ENCODE measurements around the gene FXYD6. TPM values are rescaled to one million over a fixed set of nuclear protein-coding genes. Genes with fewer than 3 reads are reported as not detected.

Gene FXYD6
- total RNA-seq, 1 donor from 2014 or later: 95.6 TPM

DNA sequence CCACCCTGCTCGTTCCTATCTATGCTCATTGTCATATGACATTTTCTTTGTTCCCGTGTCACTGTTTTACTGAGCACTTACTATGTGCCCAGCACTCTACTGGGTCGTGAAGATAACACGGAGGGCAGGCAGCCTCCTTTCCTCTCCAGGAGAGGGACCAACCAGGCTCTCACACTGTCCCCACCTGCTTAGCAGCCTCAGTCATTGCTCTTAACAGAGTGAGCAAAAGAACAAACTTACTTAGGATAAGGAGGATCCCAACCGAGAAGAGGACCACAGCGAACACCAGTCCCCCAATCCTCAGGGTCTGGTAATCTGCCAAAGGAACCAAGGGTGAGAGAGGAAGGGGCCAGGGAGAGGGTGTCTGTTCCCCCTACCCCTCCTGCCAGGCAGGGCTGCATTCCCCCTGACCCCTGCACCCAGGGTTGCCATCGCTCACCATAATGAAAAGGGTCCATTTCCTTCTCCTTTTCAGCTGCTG is 34.9 kb downstream of the FXYD6 start:
- H2AFZ ChIP-seq (replicated peaks): no peak overlapping the region
- Mint-ChIP-seq H3K36me3 (peaks cover 8% of the 10 kb centered on the region), H3K27ac (no peak overlapping the region), H3K4me1 (peaks cover 10% of the 10 kb centered on the region), H3K27me3 (ENCODE audit: insufficient read depth, low read depth) (no peaks in the 10 kb centered on the region), H3K4me3 (no peak overlapping the region), H3K9me3 (no peaks in the 10 kb centered on the region)
- H3K27me3 ChIP-seq: no peaks in the 10 kb centered on the region
- no peak overlapping the region for H3K9ac ChIP-seq
- no peak overlapping the region for H3K4me2 ChIP-seq
- no peak for DNase-seq (ENCODE audit: low spot score)
- TF ChIP-seq EZH2phosphoT487 (IDR thresholded peaks at IDR 0.05) (no peak), EZH2 (IDR thresholded peaks at IDR 0.05) (no peak)
- TF ChIP-seq, protein P1, sequence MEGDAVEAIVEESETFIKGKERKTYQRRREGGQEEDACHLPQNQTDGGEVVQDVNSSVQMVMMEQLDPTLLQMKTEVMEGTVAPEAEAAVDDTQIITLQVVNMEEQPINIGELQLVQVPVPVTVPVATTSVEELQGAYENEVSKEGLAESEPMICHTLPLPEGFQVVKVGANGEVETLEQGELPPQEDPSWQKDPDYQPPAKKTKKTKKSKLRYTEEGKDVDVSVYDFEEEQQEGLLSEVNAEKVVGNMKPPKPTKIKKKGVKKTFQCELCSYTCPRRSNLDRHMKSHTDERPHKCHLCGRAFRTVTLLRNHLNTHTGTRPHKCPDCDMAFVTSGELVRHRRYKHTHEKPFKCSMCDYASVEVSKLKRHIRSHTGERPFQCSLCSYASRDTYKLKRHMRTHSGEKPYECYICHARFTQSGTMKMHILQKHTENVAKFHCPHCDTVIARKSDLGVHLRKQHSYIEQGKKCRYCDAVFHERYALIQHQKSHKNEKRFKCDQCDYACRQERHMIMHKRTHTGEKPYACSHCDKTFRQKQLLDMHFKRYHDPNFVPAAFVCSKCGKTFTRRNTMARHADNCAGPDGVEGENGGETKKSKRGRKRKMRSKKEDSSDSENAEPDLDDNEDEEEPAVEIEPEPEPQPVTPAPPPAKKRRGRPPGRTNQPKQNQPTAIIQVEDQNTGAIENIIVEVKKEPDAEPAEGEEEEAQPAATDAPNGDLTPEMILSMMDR (IDR thresholded peaks at IDR 0.05): no peak
- H3K4me3 ChIP-seq: no peak overlapping the region
- no peaks in the 10 kb centered on the region for H3K36me3 ChIP-seq
- H3K27ac ChIP-seq: no peak overlapping the region
- H4K20me1 ChIP-seq (ENCODE audit: low read depth): peaks cover 33% of the 10 kb centered on the region
- H3K79me2 ChIP-seq (ENCODE audit: low read depth): no peaks in the 10 kb centered on the region
- no peaks in the 10 kb centered on the region for H3K9me3 ChIP-seq (ENCODE audit: low read depth)
- H3K4me1 ChIP-seq: no peaks in the 10 kb centered on the region
- H3F3A ChIP-seq (ENCODE audit: low read depth): no peaks in the 10 kb centered on the region

DNA sequence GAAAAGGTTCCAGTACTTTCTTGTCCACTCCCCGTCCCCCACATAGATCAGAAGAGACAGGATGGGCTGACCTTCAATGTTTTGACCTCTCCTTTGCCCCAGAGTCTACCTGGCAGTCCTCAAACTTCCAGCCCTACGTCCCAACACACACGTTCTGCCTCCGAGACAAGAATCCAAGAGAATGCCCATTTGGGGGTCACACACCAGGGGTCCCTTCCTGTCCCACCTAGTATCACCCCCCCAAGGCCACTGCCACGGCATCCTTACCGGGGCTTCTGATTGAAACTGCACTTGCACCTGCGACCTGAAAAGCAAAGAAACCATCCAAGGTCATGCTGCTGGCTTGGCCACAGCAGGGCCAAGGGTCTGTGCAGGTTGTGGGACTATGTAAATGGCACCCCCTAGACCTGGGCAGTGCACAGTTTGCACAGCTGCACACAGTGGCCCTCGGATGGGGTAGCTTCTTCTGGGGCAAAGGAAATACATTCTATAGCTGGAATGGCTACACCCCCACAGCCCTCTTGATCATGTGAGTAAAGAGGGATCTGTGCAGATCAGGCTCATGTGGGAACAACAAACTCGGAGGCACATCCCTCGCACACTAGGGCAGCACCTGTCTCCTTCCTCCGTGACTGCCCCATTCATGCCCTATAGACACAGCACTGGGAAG is 35.4 kb downstream of the FXYD6 start:
- H3K9me3 ChIP-seq (ENCODE audit: low read depth): no peaks in the 10 kb centered on the region
- no peak for DNase-seq (ENCODE audit: low spot score)
- H3K27me3 ChIP-seq: no peaks in the 10 kb centered on the region
- no peaks in the 10 kb centered on the region for H3F3A ChIP-seq (ENCODE audit: low read depth)
- H3K27me3 Mint-ChIP-seq (ENCODE audit: insufficient read depth, low read depth): no peaks in the 10 kb centered on the region
- no peak overlapping the region for H3K4me2 ChIP-seq
- H3K4me3 Mint-ChIP-seq: no peak overlapping the region
- no peaks in the 10 kb centered on the region for H3K9me3 Mint-ChIP-seq
- no peak for TF ChIP-seq EZH2 (IDR thresholded peaks at IDR 0.05)
- TF ChIP-seq EZH2phosphoT487 (IDR thresholded peaks at IDR 0.05): no peak
- TF ChIP-seq, protein P1 (IDR thresholded peaks at IDR 0.05): no peak
- H3K79me2 ChIP-seq (ENCODE audit: low read depth): no peaks in the 10 kb centered on the region
- peaks cover 8% of the 10 kb centered on the region for H3K36me3 Mint-ChIP-seq
- no peak overlapping the region for H3K27ac Mint-ChIP-seq
- H3K4me3 ChIP-seq: no peak overlapping the region
- peaks cover 33% of the 10 kb centered on the region for H4K20me1 ChIP-seq (ENCODE audit: low read depth)
- H3K9ac ChIP-seq: no peak overlapping the region
- no peak overlapping the region for H2AFZ ChIP-seq (replicated peaks)
- H3K27ac ChIP-seq: no peak overlapping the region
- no peaks in the 10 kb centered on the region for H3K36me3 ChIP-seq
- peaks cover 10% of the 10 kb centered on the region for H3K4me1 Mint-ChIP-seq
- no peaks in the 10 kb centered on the region for H3K4me1 ChIP-seq

DNA sequence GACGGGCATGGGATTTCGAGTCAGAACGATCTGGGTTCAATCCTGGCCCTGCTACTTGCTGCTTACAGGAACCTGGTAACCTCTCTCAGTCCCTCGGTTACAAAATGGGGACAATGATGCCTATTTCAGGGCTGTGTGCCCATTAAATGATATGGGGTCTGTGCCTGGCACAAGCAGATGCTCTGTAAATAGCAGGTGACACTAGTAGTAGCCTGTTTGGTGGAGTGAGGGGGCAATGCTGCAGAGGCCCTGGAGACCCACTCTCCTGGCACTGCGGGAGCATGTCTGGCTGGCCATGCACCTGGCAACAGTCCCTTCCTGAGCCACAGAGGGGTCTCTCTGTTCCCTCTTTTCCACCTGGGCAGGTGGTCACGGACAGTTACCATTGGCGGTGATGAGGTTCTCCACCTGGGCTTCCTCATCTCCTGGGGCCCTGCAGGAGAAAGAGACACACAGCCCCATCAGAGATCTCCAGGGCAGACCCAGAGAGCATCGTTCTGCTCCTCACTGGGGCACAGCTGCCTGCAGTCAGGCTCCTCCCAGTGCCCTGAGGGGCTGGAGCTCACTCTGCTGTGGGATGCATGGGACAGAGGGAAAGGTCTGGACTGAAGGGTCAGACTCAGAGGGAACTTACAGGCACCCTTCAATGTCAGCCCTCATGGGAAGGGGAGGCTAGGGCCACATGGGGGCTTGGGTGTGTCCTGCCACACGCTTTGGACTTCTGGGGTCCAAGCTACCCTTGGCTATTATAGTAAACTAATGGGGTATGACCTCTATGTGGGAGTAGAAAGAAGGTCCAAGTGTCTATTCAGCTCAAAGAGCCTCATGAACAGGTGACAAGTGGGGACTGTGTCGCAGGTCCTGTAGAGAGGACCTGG is 36.3 kb downstream of the FXYD6 start:
- Mint-ChIP-seq H3K27ac (no peak overlapping the region), H3K27me3 (ENCODE audit: insufficient read depth, low read depth) (peaks cover 1% of the 10 kb centered on the region), H3K36me3 (peaks cover 8% of the 10 kb centered on the region), H3K4me1 (peaks cover 10% of the 10 kb centered on the region), H3K9me3 (no peaks in the 10 kb centered on the region), H3K4me3 (no peak overlapping the region)
- DNase-seq (ENCODE audit: low spot score): no peak
- Histone ChIP-seq H3K9me3 (ENCODE audit: low read depth) (no peaks in the 10 kb centered on the region), H2AFZ (replicated peaks) (no peak overlapping the region), H3K27me3 (no peaks in the 10 kb centered on the region), H3K27ac (no peak overlapping the region), H3F3A (ENCODE audit: low read depth) (no peaks in the 10 kb centered on the region), H3K79me2 (ENCODE audit: low read depth) (no peaks in the 10 kb centered on the region), H3K9ac (no peak overlapping the region), H4K20me1 (ENCODE audit: low read depth) (peaks cover 33% of the 10 kb centered on the region), H3K4me3 (no peak overlapping the region), H3K4me2 (no peak overlapping the region), H3K4me1 (no peaks in the 10 kb centered on the region), H3K36me3 (no peaks in the 10 kb centered on the region)
- TF ChIP-seq EZH2 (IDR thresholded peaks at IDR 0.05): no peak
- TF ChIP-seq EZH2phosphoT487 (IDR thresholded peaks at IDR 0.05): no peak
- TF ChIP-seq, protein P1 (IDR thresholded peaks at IDR 0.05): no peak

Data from neural progenitor cell (in vitro differentiated cells).